Uterus (tissue), 3 donors: ENCODE results near the gene LASP1NB.
A peak's percentile ranks its signal among the peaks of the same experiment; 100 is the strongest.
"Not testable (repeated sequence)": the region's sequence is repeated elsewhere in the genome, so short reads cannot be mapped to it uniquely, and the experiment has no call there.

Source experiments
- DNase-seq, 2 donors: peaks; one replicate each; pipeline ENCODE4 v3.0.0-alpha.2; 2019 to 2020
- H3K27ac ChIP-seq, 2 donors: fragments of 200-600 bp; sonication (generic); 1 replicate in 1 of 2; 2 replicates in 1 of 2; pipeline ENCODE4 v1.5.1; 2016 to 2018
- H3K27me3 ChIP-seq, 2 donors: fragments of 200-600 bp; sonication (generic); one replicate each; pipeline ENCODE4 v1.5.1; 2018 to 2019; ENCODE audit warnings: control low read depth in 1 of 2
- H3K36me3 ChIP-seq, 2 donors: fragments of 200-600 bp; sonication (generic); one replicate each; pipeline ENCODE4 v1.5.1; 2019; ENCODE audit warnings: control low read depth in 1 of 2
- H3K4me1 ChIP-seq, 2 donors: fragments of 200-600 bp; sonication (generic); one replicate each; pipeline ENCODE4 v1.5.1; 2018 to 2019; ENCODE audit warnings: control low read depth in 1 of 2
- H3K4me3 ChIP-seq, 2 donors: fragments of 200-600 bp; sonication (generic); 1 replicate in 1 of 2; 2 replicates in 1 of 2; pipeline ENCODE4 v1.5.1; 2018 to 2019; ENCODE audit warnings: mild to moderate bottlenecking in 1 of 2
- H3K9me3 ChIP-seq, 2 donors: fragments of 200-600 bp; sonication (generic); one replicate each; pipeline ENCODE4 v1.5.1; 2019; ENCODE audit warnings: control low read depth in 1 of 2
- POLR2A ChIP-seq, 2 donors: fragments of 450-650 bp; IDR thresholded peaks; one replicate each; pipeline ENCODE4 v1.6.1; 2016; ENCODE audit warnings: antibody characterized with exemption in 2 of 2, mild to moderate bottlenecking in 1 of 2, moderate library complexity in 1 of 2
- intact Hi-C: fragments of 100-400 bp; cut with DNase I; formaldehyde crosslinking; loops from one replicate; pipeline ENCODE4 v1.15.1; 2023; ENCODE audit warnings: low total_unique reads
- TF ChIP-seq, protein P1 (sequence below), 4 experiments: fragments of 200-600 bp in 2 of 4; fragments of 450-650 bp in 2 of 4; sonication (generic) in 2 of 4; IDR thresholded peaks; one replicate each; pipeline ENCODE4 v1.5.1; 2016 to 2019; ENCODE audit warnings: antibody characterized with exemption in 4 of 4, mild to moderate bottlenecking in 2 of 4, moderate library complexity in 1 of 4
- donor health status: DM: yes; HTN: yes; CAD: no.

LASP1NB gene

GRCh38 chr17:38922538-38923297, 2.7 kb upstream of the LASP1NB start:
- intact Hi-C loops = no loop called here
- no peak for TF ChIP-seq POLR2A (IDR thresholded peaks at IDR 0.05)
- TF ChIP-seq, protein P1, sequence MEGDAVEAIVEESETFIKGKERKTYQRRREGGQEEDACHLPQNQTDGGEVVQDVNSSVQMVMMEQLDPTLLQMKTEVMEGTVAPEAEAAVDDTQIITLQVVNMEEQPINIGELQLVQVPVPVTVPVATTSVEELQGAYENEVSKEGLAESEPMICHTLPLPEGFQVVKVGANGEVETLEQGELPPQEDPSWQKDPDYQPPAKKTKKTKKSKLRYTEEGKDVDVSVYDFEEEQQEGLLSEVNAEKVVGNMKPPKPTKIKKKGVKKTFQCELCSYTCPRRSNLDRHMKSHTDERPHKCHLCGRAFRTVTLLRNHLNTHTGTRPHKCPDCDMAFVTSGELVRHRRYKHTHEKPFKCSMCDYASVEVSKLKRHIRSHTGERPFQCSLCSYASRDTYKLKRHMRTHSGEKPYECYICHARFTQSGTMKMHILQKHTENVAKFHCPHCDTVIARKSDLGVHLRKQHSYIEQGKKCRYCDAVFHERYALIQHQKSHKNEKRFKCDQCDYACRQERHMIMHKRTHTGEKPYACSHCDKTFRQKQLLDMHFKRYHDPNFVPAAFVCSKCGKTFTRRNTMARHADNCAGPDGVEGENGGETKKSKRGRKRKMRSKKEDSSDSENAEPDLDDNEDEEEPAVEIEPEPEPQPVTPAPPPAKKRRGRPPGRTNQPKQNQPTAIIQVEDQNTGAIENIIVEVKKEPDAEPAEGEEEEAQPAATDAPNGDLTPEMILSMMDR (IDR thresholded peaks at IDR 0.05) = no peak
- H3K27ac ChIP-seq = peak overlapping the region; percentile 79 to 90
- H3K36me3 ChIP-seq = no peaks in the 10 kb centered on the region
- no peaks in the 10 kb centered on the region for H3K9me3 ChIP-seq
- H3K4me3 ChIP-seq = no peak overlapping the region
- H3K27me3 ChIP-seq = no peaks in the 10 kb centered on the region
- peak; percentile 82 to 89 for DNase-seq
- H3K4me1 ChIP-seq = peaks cover 8 to 21% of the 10 kb centered on the region in 2 donors

DNA sequence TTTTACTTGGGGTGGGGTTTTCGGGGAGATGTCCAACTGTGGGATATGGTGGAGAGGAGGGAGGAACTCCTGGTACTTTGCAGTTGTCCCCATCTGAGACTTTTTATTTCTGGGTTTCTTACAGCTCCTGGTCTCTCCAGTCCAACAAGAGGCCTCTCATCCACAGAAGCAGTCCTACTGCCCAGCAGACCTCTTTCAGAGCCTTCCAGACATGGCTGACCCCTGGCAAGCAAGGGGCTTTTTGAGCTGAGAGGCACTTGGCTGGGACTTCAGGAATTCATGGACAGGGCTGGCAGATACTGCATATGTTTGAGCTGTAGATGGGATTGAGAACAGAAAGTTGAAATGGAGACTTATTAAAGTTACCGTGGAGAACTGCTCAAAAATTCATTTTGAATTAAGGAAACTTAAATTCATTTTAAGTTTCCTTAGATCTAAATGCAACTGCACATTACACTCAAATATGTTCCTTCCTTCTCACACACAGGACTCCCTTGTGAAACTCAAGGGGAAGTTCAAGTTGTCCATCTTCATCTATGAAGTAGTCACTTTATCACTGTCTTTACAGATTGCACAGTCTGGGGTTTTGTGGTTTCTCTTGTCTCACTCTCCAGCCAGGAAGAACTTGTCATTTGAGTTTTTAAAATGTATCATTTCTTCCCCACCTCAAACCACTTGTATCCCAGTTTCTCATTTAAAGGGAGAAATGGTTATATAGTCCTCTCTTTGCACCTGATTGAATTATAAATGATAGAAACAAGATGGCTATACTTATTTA, 1.1 kb downstream of the LASP1NB start:
- H3K4me3 ChIP-seq = no peak overlapping the region
- peaks cover 7 to 8% of the 10 kb centered on the region in 2 donors for H3K4me1 ChIP-seq
- no peaks in the 10 kb centered on the region for H3K36me3 ChIP-seq
- H3K27me3 ChIP-seq = no peaks in the 10 kb centered on the region
- H3K27ac ChIP-seq = peak overlapping the region; percentile 57 to 71
- H3K9me3 ChIP-seq = no peaks in the 10 kb centered on the region
- no peak for DNase-seq
- intact Hi-C loops = no loop called here
- TF ChIP-seq, protein P1 (IDR thresholded peaks at IDR 0.05) = no peak
- no peak for TF ChIP-seq POLR2A (IDR thresholded peaks at IDR 0.05)

DNA sequence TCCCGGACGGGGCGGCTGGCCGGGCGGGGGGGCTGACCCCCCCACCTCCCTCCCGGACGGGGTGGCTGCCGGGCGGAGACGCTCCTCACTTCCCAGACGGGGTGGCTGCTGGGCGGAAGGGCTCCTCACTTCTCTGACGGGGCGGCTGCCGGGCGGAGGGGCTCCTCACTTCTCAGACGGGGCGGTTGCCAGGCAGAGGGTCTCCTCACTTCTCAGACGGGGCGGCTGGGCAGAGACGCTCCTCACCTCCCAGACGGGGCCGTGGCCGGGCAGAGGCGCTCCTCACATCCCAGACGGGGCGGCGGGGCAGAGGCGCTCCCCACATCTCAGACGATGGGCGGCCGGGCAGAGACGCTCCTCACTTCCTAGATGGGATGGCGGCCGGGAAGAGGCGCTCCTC, 5.4 kb downstream of the LASP1NB start:
- intact Hi-C loops, H3K36me3 ChIP-seq, H3K4me3 ChIP-seq, H3K4me1 ChIP-seq, H3K27ac ChIP-seq, H3K9me3 ChIP-seq, DNase-seq, H3K27me3 ChIP-seq: not testable (repeated sequence)

- H3K27me3 ChIP-seq, H3K27ac ChIP-seq, DNase-seq, intact Hi-C loops, H3K36me3 ChIP-seq, H3K9me3 ChIP-seq, H3K4me1 ChIP-seq, H3K4me3 ChIP-seq: not testable (repeated sequence)
Measured at GRCh38 chr17:38933962-38934361, 8.5 kb downstream of the LASP1NB start.

DNA sequence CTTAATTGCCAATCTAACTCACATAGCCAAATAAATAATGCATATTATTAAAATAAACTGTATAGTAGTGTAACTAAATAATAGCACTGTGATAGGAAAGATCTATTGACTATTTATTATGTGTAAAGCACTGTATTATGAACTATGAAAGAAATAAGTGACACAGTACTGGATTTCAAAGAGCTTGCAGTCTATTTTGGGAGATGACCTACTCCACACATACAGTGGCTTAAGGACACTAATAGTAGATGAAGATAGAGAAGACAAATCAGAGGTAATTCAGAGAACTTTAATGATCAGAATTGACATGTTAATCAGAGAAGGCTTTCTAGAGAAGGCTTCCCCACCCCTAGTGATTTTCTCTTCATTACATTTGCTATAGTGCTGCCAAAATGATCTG, 14.6 kb downstream of the LASP1NB start:
- H3K4me3 ChIP-seq = no peak overlapping the region
- no peak for DNase-seq
- no peaks in the 10 kb centered on the region for H3K27me3 ChIP-seq
- no peak for TF ChIP-seq POLR2A (IDR thresholded peaks at IDR 0.05)
- TF ChIP-seq, protein P1 (IDR thresholded peaks at IDR 0.05) = no peak
- no peaks in the 10 kb centered on the region for H3K9me3 ChIP-seq
- no peaks in the 10 kb centered on the region for H3K4me1 ChIP-seq
- H3K36me3 ChIP-seq = no peaks in the 10 kb centered on the region
- intact Hi-C loops = no loop called here
- no peak overlapping the region for H3K27ac ChIP-seq

DNA sequence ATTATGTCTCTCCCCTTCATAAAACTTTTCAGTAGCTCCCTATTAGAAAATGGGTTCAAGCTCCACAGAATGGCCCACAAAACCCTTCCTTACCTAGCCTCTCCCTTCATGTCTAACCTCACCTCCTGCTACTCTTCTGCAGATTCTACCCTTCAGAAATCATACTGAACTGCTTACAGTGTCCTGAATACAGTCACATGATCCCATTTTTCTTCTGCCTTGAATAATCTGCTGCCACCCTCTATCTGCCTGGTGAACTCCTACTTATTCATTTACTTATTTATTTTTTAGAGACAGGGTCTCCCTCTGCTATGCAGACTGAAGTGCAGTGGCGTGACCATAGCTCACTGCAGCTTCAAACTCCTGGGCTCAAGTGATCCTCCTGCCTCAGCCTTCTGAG, 15.0 kb downstream of the LASP1NB start:
- no peaks in the 10 kb centered on the region for H3K27me3 ChIP-seq
- intact Hi-C loops = no loop called here
- no peak overlapping the region for H3K4me3 ChIP-seq
- TF ChIP-seq, protein P1 (IDR thresholded peaks at IDR 0.05) = no peak
- TF ChIP-seq POLR2A (IDR thresholded peaks at IDR 0.05) = no peak
- no peaks in the 10 kb centered on the region for H3K9me3 ChIP-seq
- no peak for DNase-seq
- H3K4me1 ChIP-seq = no peaks in the 10 kb centered on the region
- no peaks in the 10 kb centered on the region for H3K36me3 ChIP-seq
- H3K27ac ChIP-seq = no peak overlapping the region
